ENCODE data around the gene CALHM6. TPM values are rescaled to one million over a fixed set of nuclear protein-coding genes. Genes with fewer than 3 reads are reported as not detected.
A peak's percentile ranks its signal among the peaks of the same experiment; 100 is the strongest.

Gene CALHM6
- total and polyA plus RNA-seq, 2 donors (not counting 1 experiment from before 2014, with no cell fraction given) = 30.6 to 68.4 TPM

- H3K4me1 Mint-ChIP-seq = peaks cover 8% of the 10 kb centered on the region
- Histone ChIP-seq H3K4me2 (replicated peaks; ENCODE audit: low read depth, low read length, poor library complexity, severe bottlenecking) (peak overlapping the region; percentile 13), H3K79me2 (ENCODE audit: control insufficient read depth, insufficient read depth, low read length) (no peaks in the 10 kb centered on the region), H3K36me3 (replicated peaks in 1 of 2; ENCODE audit: control extremely low read depth in 1 of 2, control insufficient read depth in 1 of 2, extremely low read depth in 1 of 2, insufficient read depth in 2 of 2, low read length in 1 of 2) (no peaks in the 10 kb centered on the region), H4K20me1 (ENCODE audit: control insufficient read depth, insufficient read depth, low read length, poor library complexity, severe bottlenecking) (no peaks in the 10 kb centered on the region), H3K27ac (ENCODE audit: low read length in 2 of 2) (no peak overlapping the region), H3K9ac (ENCODE audit: low read length) (peak overlapping the region; percentile 6), H3K4me3 (ENCODE audit: control extremely low read depth in 1 of 5, extremely low read depth in 1 of 5, insufficient read depth in 1 of 5, low read depth in 2 of 5, low read length in 4 of 5) (no peak overlapping the region), H2AFZ (ENCODE audit: insufficient read depth, low read depth, low read length, poor library complexity, severe bottlenecking) (no peak overlapping the region), H3K4me1 (ENCODE audit: control insufficient read depth in 2 of 2, insufficient read depth in 2 of 2, low read length in 2 of 2) (peaks cover 0 to 8% of the 10 kb centered on the region in 2 donors), H3K9me3 (ENCODE audit: control extremely low read depth in 1 of 3, control insufficient read depth in 2 of 3, insufficient read depth in 1 of 3, low read length in 2 of 3) (no peaks in the 10 kb centered on the region), H3K27me3 (replicated peaks in 1 of 4; ENCODE audit: control extremely low read depth in 1 of 4, control insufficient read depth in 3 of 4, insufficient read depth in 4 of 4, low read length in 3 of 4) (no peaks in the 10 kb centered on the region)
- ATAC-seq (ENCODE audit: low read depth) = no peak
- TF ChIP-seq EZH2 (IDR thresholded peaks at IDR 0.05; ENCODE audit: borderline replicate concordance, insufficient read depth, low read depth, low read length, poor library complexity, severe bottlenecking) (no peak), CTCF (IDR thresholded peaks at IDR 0.05) (no peak)
- intact Hi-C loops (cut with micrococcal nuclease) = no loop called here
- H3K27ac Mint-ChIP-seq = no peak overlapping the region
- DNase-seq = no peak
- no peaks in the 10 kb centered on the region for H3K27me3 Mint-ChIP-seq
- ChIA-PET POLR2A (no interaction called here), CTCF (interaction anchor here (0.8 to 9.5 kb wide), 3 partner anchors 11 to 150 kb away, joined by 4 to 86 read pairs (median 12); no protein-coding TSS in a partner anchor)
- no peak overlapping the region for H3K4me3 Mint-ChIP-seq
- WGBS (ENCODE audit: insufficient coverage) = no CpG with 5 or more reads among the region's 6 CpGs
- H3K9me3 Mint-ChIP-seq (ENCODE audit: insufficient read depth) = no peaks in the 10 kb centered on the region
Observed at GRCh38 chr6:116438590-116439448, 22.4 kb upstream of the CALHM6 start.

GRCh38 chr6:116439522-116440051 is 21.6 kb upstream of the CALHM6 start:
- no peaks in the 10 kb centered on the region for H3K9me3 Mint-ChIP-seq (ENCODE audit: insufficient read depth)
- Histone ChIP-seq H3K4me3 (ENCODE audit: control extremely low read depth in 1 of 5, extremely low read depth in 1 of 5, insufficient read depth in 1 of 5, low read depth in 2 of 5, low read length in 4 of 5) (no peak overlapping the region), H3K4me2 (replicated peaks; ENCODE audit: low read depth, low read length, poor library complexity, severe bottlenecking) (no peak overlapping the region), H3K27me3 (replicated peaks in 1 of 4; ENCODE audit: control extremely low read depth in 1 of 4, control insufficient read depth in 3 of 4, insufficient read depth in 4 of 4, low read length in 3 of 4) (no peaks in the 10 kb centered on the region), H2AFZ (ENCODE audit: insufficient read depth, low read depth, low read length, poor library complexity, severe bottlenecking) (no peak overlapping the region), H3K36me3 (replicated peaks in 1 of 2; ENCODE audit: control extremely low read depth in 1 of 2, control insufficient read depth in 1 of 2, extremely low read depth in 1 of 2, insufficient read depth in 2 of 2, low read length in 1 of 2) (no peaks in the 10 kb centered on the region), H3K27ac (ENCODE audit: low read length in 2 of 2) (no peak overlapping the region), H3K79me2 (ENCODE audit: control insufficient read depth, insufficient read depth, low read length) (no peaks in the 10 kb centered on the region), H4K20me1 (ENCODE audit: control insufficient read depth, insufficient read depth, low read length, poor library complexity, severe bottlenecking) (no peaks in the 10 kb centered on the region), H3K4me1 (ENCODE audit: control insufficient read depth in 2 of 2, insufficient read depth in 2 of 2, low read length in 2 of 2) (peaks cover 5 to 12% of the 10 kb centered on the region in 2 donors), H3K9me3 (ENCODE audit: control extremely low read depth in 1 of 3, control insufficient read depth in 2 of 3, insufficient read depth in 1 of 3, low read length in 2 of 3) (no peaks in the 10 kb centered on the region), H3K9ac (ENCODE audit: low read length) (no peak overlapping the region)
- intact Hi-C loops (cut with micrococcal nuclease) = loop anchor here (5.0 kb wide), 1 partner anchor 152 kb away; no protein-coding TSS in a partner anchor
- no peak for DNase-seq
- ChIA-PET POLR2A (no interaction called here), CTCF (interaction anchor here (0.8 to 9.5 kb wide), 4 partner anchors 12 to 151 kb away, joined by 3 to 86 read pairs (median 8); no protein-coding TSS in a partner anchor)
- no peaks in the 10 kb centered on the region for H3K27me3 Mint-ChIP-seq
- H3K4me1 Mint-ChIP-seq = peaks cover 16% of the 10 kb centered on the region
- TF ChIP-seq CTCF (IDR thresholded peaks at IDR 0.05) (no peak), EZH2 (IDR thresholded peaks at IDR 0.05; ENCODE audit: borderline replicate concordance, insufficient read depth, low read depth, low read length, poor library complexity, severe bottlenecking) (no peak)
- WGBS (ENCODE audit: insufficient coverage) = no CpG with 5 or more reads among the region's 1 CpG
- no peak overlapping the region for H3K4me3 Mint-ChIP-seq
- ATAC-seq (ENCODE audit: low read depth) = no peak
- no peak overlapping the region for H3K27ac Mint-ChIP-seq
